HG02623 (cell line): ENCODE data around the gene IRS1.

Source experiments
- ATAC-seq: cut with Tn5 transposase; IDR thresholded peaks from one replicate; pipeline ENCODE4 v1.9.1; 2021; ENCODE audit warnings: moderate library complexity; ENCODE audit not compliant: unreplicated experiment

The IRS1 gene

DNA sequence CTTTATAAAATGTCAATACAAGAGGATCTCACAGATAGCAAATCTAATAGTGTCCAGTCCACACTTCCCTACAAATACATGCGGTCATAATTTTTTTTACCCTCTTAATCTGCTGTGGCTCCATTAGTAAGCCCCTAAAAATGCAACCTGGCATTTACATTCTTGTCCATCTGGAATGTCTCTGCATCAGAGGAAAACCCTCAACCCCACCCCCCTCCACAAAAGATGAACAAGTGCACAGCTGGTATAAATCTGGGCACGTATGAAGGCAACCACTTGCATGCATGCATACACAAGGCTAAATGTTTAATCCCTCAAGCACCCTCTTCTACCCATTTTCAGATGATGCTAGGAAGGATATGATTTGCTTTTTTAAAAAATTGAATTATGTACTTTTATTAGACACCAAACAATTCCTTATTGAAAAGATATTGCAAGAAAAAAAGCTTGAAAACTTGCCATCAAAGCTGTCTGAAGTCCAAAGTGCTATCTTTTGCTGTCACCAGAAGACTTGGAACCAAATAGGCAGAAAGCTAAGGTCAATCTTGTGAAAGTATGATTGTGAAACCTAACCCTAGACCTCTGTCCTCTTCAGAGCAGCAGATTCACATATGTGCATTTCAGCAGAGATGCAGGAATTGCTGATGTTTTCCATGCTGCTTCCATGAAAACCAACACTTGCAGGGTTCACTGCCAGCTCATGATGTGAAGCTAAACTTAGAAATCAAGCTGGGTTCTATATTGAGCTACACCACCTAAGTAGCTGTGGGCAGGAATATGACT lies 39.0 kb downstream of the IRS1 start:
- ATAC-seq: no peak

GRCh38 chr2:226759768-226760167 lies 39.9 kb downstream of the IRS1 start:
- no peak for ATAC-seq

DNA sequence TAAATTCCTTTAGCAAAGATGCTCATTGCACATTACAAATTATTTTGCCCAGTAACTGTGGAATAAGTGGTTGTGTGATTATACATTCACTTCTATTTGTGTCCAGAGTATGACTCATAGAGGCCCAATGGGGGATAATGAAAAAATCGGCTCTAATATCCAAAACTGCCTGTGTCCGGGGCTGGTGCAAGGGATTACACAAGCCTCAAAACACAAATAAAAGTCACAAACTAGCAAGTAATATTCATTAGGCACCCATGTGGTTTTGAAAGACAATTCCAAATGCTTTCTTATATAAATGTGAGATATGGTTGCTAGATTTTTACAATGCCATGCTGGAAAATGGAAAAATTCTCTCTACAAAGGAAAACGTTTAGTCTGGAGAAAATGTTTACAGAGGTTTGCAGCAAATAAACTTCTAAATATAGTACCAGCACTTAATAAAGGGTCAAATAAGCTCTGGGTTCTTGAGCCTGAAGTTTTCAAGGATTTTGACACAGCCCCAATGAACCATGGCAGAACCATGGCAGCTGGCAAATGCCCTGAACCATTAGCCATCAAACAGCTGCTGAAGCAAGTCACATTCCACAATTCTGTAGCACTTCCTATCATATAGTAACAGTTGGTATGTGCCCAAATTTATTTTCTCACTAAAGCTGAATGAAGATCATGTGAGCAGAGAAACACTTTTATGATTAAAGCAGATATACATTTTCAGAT lies 40.5 kb downstream of the IRS1 start:
- ATAC-seq: no peak

GRCh38 chr2:226756131-226756530 lies 43.5 kb downstream of the IRS1 start:
- no peak for ATAC-seq

DNA sequence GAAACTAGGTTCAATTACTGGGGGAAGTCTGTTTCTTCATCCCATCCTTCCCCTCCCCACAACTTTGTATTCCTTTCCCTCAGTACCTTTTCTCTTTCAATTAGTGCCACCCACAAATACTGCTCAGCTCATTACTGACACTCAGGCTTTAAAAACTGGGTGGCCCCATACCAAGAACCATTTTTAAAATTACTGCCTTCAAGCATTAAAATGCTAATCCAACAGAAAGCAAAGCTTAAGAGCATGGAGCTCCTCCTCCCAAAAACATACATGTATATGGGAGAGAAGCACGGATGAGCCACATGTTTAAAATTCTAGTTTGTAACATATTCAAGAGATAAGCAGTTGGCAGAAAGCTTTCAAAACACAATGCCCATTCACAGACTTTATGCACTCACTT lies 44.0 kb downstream of the IRS1 start:
- no peak for ATAC-seq

GRCh38 chr2:226754821-226755604 lies 44.6 kb downstream of the IRS1 start:
- no peak for ATAC-seq

DNA sequence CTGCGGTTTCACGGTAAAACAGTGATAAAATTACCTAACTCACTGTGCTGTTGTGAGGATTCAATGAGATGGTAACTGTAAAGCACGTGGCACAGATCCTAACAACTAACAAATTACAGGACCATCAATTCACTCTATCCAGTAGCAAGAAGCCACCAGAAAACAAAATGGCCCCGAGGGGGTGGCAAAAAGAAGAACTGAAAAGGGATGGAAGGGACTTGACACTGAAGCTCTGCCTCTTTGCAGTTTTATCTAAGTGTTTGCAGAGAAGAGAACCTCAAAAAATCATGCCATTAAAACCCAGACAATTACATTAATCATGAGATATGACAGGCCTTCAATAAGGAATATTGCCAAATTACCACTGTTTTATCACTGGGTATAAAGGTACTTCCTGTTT lies 46.7 kb downstream of the IRS1 start:
- ATAC-seq: no peak

DNA sequence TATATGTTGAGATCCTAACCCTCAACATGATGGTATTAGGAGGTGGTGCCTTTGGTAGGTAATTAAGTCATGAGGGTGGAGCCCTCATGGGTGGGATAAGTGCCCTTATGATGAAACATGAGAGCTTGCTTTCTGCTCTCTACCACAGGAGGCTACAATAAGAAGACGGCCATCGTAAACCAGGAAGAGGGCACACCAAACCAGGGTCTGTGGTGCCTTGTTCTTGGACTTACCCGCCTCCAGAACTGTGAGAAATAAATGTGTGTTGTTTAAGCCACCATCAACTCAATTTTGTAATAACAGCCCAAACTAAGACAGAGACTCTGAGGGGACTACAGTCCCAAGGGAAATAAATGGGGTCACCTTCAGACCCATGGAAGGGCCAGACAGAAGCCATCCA lies 52.3 kb downstream of the IRS1 start:
- no peak for ATAC-seq

- ATAC-seq: no peak
Measured at GRCh38 chr2:226746196-226746800, 53.3 kb downstream of the IRS1 start.

DNA sequence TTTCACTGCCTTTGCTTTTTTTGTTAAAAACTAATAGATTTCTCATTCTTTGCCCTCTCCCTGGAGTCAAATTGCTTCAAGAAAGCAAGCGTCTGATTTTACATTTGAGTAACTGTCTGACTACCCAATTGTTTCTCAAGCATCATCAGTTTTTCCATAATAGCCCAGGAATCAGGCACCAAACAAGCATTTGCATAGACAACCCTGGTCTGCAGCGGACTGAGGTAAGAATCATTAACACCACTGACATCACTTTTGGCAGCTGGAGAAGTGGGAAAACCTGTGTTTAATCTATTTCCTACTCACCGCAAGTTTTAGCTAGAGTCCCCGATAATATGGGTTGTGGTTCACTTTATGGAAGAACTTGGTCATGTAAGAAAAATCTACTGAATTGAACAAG lies 55.7 kb downstream of the IRS1 start:
- no peak for ATAC-seq

DNA sequence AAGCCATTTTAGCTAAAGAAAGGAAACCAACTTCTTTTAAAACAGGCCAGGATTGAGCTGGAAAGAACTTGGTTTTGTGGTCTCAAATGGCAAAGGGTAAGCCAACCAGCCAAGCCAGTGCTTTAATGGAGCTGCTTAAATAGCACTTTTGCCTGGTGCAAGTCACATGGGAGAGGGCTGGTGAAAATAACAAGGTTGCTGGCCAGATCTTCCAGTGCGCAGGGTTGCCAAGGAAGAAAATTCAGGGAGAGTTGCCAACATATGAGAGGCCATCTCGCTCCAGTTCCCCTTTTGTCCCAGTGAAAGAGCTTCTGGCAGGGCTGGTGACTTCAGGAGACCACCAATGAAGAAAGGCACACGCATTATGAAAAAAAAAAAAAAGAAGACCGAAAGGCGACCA lies 57.3 kb downstream of the IRS1 start:
- ATAC-seq: no peak

- ATAC-seq: no peak
Measured at GRCh38 chr2:226740039-226740648, 59.5 kb downstream of the IRS1 start.

DNA sequence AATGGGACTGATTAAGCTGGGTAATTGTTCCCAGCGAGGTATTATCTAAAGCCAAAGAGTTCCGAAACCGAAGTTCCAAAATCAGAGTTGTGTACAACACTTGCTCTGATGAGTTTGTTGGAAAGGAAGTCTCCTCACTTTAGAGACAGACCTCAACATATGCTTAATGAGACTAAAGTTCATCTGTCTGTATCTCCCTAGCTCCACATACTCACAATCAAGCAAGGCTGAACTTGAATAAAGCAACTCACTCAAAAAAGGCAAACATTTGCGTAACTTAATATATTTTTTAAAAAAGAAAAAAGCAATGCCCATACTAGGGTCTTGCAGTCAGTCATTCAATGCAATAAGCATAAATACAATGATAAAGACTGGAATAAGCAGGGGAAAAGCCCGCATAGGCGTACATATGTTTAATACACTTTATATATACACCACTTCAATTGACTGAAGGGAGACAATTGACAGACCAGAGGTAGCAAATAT lies 60.0 kb downstream of the IRS1 start:
- ATAC-seq: no peak

DNA sequence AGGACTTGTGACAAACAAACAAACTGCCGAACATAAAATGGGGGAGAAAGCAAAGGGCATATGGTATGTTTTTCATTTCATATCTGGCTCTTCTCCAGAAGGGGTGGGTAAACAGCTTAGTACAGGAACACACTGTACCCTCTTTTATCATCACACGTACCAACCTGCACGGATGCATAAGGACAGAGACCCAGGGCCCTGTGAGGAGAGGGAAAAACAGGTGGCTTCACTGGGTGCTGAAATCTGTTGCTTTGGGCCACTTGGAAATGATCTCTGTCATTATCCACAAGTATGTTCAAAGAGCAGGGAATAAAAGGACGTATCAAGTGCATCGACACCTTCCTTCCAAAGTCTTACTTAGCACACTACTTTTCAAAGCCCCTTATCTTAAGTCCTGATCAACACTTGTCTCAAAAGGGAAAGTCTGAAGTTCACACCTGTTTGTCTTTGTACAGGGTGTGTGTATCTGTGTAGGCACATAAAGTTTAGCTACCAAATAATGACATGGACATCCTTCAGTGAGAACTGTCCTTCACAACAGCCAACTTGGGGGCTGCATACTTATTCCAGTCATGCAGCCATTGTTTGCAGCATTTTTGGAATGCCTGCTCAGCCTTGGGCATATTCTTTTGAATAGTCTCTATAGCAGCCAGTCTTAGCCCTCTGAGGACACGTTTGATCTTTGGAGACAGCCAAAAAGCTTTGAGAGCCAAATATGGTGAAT lies 60.6 kb downstream of the IRS1 start:
- ATAC-seq: no peak

DNA sequence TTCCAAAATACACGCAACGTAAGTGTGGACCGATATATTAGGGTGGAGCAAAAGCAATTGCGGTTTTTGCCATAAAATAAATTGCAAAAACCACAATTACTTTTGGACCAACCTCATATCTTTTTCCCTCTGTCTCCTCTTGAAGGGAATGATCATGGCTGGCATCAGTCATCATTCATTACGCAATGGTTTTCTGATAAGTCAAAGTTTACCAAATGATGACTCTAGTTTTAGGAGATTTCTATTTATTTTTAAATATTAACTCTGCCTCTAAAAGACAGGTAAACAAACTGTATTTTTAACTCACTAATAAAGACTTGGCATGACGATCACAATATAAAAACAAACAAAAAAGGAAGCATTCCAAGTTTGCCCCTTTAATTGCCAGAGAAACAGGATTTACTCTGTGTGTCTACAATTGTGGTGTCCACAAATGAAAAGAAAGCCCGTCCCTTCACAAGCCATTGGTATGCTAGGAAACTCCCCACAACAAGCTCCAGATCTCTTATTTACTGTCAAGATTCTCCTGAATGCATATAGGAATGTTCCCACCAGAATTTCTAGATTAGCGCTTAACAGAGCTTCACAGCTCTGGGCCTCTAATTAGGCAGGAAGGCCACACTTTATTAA lies 61.3 kb downstream of the IRS1 start:
- no peak for ATAC-seq

DNA sequence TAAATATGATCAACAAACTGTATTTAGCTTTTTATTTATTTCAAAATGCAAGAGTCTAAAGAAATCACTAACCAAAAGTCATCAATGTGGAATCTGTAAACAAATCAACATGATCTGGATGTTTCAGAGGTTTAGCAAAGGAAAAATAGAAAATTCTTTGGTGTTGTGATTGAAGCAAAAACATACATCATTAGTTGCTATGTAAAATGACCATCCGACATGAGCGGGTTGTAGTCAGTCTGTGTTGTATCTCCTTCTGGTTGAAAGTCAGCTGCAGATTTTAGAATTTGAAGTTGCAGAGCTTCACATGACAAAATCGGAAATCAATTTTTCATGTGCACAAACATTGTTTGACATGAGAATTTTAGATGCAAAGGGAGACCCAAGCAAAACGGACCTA lies 63.2 kb downstream of the IRS1 start:
- ATAC-seq: no peak

GRCh38 chr2:226733927-226734564 lies 65.6 kb downstream of the IRS1 start:
- ATAC-seq: no peak

DNA sequence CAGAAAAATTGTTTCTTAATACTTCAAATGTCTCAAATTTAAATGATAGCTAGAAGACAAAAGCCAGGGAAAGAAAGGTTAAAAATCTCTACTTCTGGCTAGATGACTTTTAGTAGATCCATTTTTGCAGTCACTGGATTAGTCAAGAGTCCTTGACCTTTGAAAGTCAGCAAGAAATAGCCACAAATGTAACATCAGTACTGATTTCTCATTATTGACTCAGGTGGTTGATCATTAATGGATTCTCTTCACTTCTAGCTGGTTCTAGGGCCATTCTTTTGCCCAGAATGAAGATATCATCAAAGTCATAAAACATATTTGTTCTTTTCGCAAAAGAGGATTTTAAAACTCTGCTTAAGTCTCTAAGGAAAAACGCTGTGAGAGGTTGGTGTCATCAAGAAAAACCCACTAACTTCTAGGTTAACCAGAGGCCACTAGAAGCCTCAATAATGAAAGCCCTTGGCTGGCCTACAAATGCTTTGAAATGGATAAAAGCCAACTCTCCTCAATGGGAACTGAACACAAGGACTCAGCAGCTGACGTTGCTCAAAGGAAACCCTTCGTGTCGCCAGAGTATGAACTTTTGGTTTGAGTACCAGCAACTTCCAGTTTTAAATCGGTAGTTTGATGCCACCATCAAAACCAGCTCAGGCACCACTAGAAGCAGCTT lies 66.3 kb downstream of the IRS1 start:
- ATAC-seq: no peak
